ENCODE data around the gene CDC73. TPM values are rescaled to one million over a fixed set of nuclear protein-coding genes. Genes with fewer than 3 reads are reported as not detected.

The CDC73 gene
- total RNA-seq, 1 donor from 2014 or later: 46.8 TPM

- Histone ChIP-seq H3K4me1 (peaks cover 9% of the 10 kb centered on the region), H3K36me3 (peaks cover 29% of the 10 kb centered on the region), H3K4me3 (no peak overlapping the region), H3K27me3 (ENCODE audit: low read depth) (no peaks in the 10 kb centered on the region), H3K9me3 (replicated peaks) (peaks cover 17% of the 10 kb centered on the region), H3K27ac (replicated peaks) (no peak overlapping the region)
- intact Hi-C loops (cut with micrococcal nuclease): no loop called here
- TF ChIP-seq CTCF (IDR thresholded peaks at IDR 0.05; ENCODE audit: borderline replicate concordance): no peak
- DNase-seq: no peak
Measured at GRCh38 chr1:193210996-193211395, 89.2 kb downstream of the CDC73 start.

DNA sequence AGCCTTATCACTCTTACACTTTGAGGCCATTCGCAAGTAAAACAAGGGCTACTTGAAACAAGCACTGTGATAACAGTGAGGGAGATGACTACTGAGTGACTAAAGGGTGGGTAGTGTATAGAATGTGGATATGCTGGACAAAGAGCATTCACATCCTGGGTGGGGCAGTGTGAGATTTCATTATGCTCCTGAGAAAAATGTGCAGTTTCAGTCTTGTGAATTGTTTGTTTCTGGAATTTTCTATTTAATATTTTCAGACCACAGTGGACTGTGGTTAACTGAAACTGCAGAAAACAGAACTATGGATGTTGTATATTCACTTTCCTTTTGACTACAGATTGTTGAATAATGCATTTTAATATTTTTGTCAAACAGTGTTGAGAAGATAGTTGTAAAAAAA, 89.7 kb downstream of the CDC73 start:
- Histone ChIP-seq H3K4me1 (peaks cover 9% of the 10 kb centered on the region), H3K27me3 (ENCODE audit: low read depth) (no peaks in the 10 kb centered on the region), H3K27ac (replicated peaks) (no peak overlapping the region), H3K4me3 (no peak overlapping the region), H3K9me3 (replicated peaks) (peaks cover 14% of the 10 kb centered on the region), H3K36me3 (peaks cover 26% of the 10 kb centered on the region)
- intact Hi-C loops (cut with micrococcal nuclease): no loop called here
- TF ChIP-seq CTCF (IDR thresholded peaks at IDR 0.05; ENCODE audit: borderline replicate concordance): no peak
- no peak for DNase-seq

GRCh38 chr1:193212637-193213036, 90.8 kb downstream of the CDC73 start:
- Histone ChIP-seq H3K9me3 (replicated peaks) (peaks cover 3% of the 10 kb centered on the region), H3K4me1 (peaks cover 13% of the 10 kb centered on the region), H3K27me3 (ENCODE audit: low read depth) (no peaks in the 10 kb centered on the region), H3K4me3 (no peak overlapping the region), H3K27ac (replicated peaks) (no peak overlapping the region), H3K36me3 (peaks cover 15% of the 10 kb centered on the region)
- no peak for DNase-seq
- intact Hi-C loops (cut with micrococcal nuclease): no loop called here
- no peak for TF ChIP-seq CTCF (IDR thresholded peaks at IDR 0.05; ENCODE audit: borderline replicate concordance)

DNA sequence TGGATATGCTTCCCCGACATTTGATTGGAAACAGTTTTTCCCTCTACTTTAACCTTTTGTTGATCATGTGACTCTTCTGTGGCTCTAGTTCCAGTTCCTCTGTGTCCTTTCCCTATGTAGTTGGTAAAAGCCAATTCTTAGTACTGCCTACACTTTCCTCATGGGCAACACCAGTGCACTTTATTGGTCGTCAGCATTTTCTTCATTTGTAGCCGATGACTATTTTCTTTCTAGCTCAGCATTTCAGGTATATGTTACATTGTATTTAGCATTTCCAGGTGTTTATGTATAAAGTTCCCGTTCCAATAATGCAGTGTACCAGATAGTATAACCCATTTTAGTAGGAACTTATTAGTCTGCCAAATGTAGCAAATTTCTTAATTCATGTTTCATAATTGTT, 92.2 kb downstream of the CDC73 start:
- intact Hi-C loops (cut with micrococcal nuclease): no loop called here
- H3K27me3 ChIP-seq (ENCODE audit: low read depth): no peaks in the 10 kb centered on the region
- no peak for DNase-seq
- peaks cover 14% of the 10 kb centered on the region for H3K4me1 ChIP-seq
- H3K9me3 ChIP-seq (replicated peaks): no peaks in the 10 kb centered on the region
- peaks cover 15% of the 10 kb centered on the region for H3K36me3 ChIP-seq
- H3K4me3 ChIP-seq: no peak overlapping the region
- H3K27ac ChIP-seq (replicated peaks): no peak overlapping the region
- TF ChIP-seq CTCF (IDR thresholded peaks at IDR 0.05; ENCODE audit: borderline replicate concordance): no peak

DNA sequence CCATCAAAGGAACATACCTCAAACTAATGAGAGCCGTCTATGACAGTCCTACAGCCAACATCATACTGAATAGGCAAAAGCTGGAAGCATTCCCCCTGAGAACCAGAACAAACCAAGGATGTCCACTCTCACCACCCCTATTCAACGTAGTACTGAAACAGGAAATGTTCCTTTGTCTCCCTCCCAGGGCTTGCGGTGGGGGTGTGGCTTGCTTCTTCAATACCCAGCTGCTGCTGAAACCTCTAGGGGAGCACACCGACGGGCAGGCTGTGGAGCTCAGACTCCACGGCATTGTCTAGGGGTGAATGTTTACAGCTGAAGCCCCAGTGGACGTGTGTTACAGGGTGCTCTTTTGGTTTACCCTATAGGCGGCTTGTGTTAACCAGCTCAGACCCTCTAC, 95.1 kb downstream of the CDC73 start:
- Histone ChIP-seq H3K27me3 (ENCODE audit: low read depth) (no peaks in the 10 kb centered on the region), H3K36me3 (peaks cover 22% of the 10 kb centered on the region), H3K9me3 (replicated peaks) (no peaks in the 10 kb centered on the region), H3K4me3 (peak overlapping the region; percentile 33), H3K4me1 (peaks cover 18% of the 10 kb centered on the region), H3K27ac (replicated peaks) (peak overlapping the region; percentile 60)
- peak; percentile 15 for TF ChIP-seq CTCF (IDR thresholded peaks at IDR 0.05; ENCODE audit: borderline replicate concordance)
- intact Hi-C loops (cut with micrococcal nuclease): no loop called here
- DNase-seq: peak; percentile 38

- no peaks in the 10 kb centered on the region for H3K27me3 ChIP-seq (ENCODE audit: low read depth)
- no peaks in the 10 kb centered on the region for H3K9me3 ChIP-seq (replicated peaks)
- H3K27ac ChIP-seq (replicated peaks): no peak overlapping the region
- peaks cover 16% of the 10 kb centered on the region for H3K36me3 ChIP-seq
- H3K4me3 ChIP-seq: no peak overlapping the region
- peaks cover 23% of the 10 kb centered on the region for H3K4me1 ChIP-seq
- intact Hi-C loops (cut with micrococcal nuclease): no loop called here
- DNase-seq: no peak
- TF ChIP-seq CTCF (IDR thresholded peaks at IDR 0.05; ENCODE audit: borderline replicate concordance): no peak
Measured at GRCh38 chr1:193219391-193219790, 97.6 kb downstream of the CDC73 start.

Measured in left ventricle myocardium inferior (tissue), 1 donor.